Ishikawa (cell line): ENCODE measurements around the gene CIC.

Experiments
- CEBPB ChIP-seq: IDR thresholded peaks from 2 replicates; pipeline ENCODE4 v1.6.1; 2012
- CREB1 ChIP-seq: IDR thresholded peaks from 2 replicates; pipeline ENCODE4 v1.6.1; 2012; ENCODE audit warnings: low read depth
- EGR1 ChIP-seq: IDR thresholded peaks from 2 replicates; pipeline ENCODE4 v1.6.1; 2012
- EP300 ChIP-seq: IDR thresholded peaks from 2 replicates; pipeline ENCODE4 v1.6.1; 2012; ENCODE audit warnings: borderline replicate concordance
- FOXM1 ChIP-seq: IDR thresholded peaks from 2 replicates; pipeline ENCODE4 v1.6.1; 2012; ENCODE audit warnings: low read depth, borderline replicate concordance
- MAX ChIP-seq: IDR thresholded peaks from 2 replicates; pipeline ENCODE4 v1.6.1; 2012
- NFIC ChIP-seq: IDR thresholded peaks from 2 replicates; pipeline ENCODE4 v1.6.1; 2012
- RAD21 ChIP-seq: IDR thresholded peaks from 2 replicates; pipeline ENCODE4 v1.6.1; 2012; ENCODE audit warnings: low read depth
- REST ChIP-seq: IDR thresholded peaks from 2 replicates; pipeline ENCODE4 v1.6.1; 2012; ENCODE audit warnings: low read depth, mild to moderate bottlenecking
- TAF1 ChIP-seq: IDR thresholded peaks from 2 replicates; pipeline ENCODE4 v1.6.1; 2012; ENCODE audit warnings: low read depth, mild to moderate bottlenecking
- TCF12 ChIP-seq: IDR thresholded peaks from 2 replicates; pipeline ENCODE4 v1.6.1; 2012; ENCODE audit warnings: low read depth
- TEAD4 ChIP-seq: IDR thresholded peaks from 2 replicates; pipeline ENCODE4 v1.6.1; 2012
- USF1 ChIP-seq: IDR thresholded peaks from 2 replicates; pipeline ENCODE4 v1.6.1; 2012
- YY1 ChIP-seq: IDR thresholded peaks from 2 replicates; pipeline ENCODE4 v1.6.1; 2012; ENCODE audit warnings: low read depth
- ZBTB7A ChIP-seq: IDR thresholded peaks from 2 replicates; pipeline ENCODE4 v1.6.1; 2012; ENCODE audit warnings: low read depth

CIC gene

GRCh38 chr19:42268704-42269477, at the start of gene CIC:
Gene CIC (plus strand): TSS chr19:42269252. CDS start chr19:42271784, 2,532 bp downstream.
- TF ChIP-seq RAD21, result no peak
- TF ChIP-seq ZBTB7A, result 0 out of 2 replicates have a peak, but pooled peaks have one; percentile 25
- TF ChIP-seq TCF12, result no peak
- TF ChIP-seq NFIC, result no peak
- peak; percentile 85 for TF ChIP-seq YY1
- TF ChIP-seq CREB1, result peak; percentile 45

GRCh38 chr19:42219812-42220750, 49.0 kb upstream of the CIC start, which contains the start of gene ZNF526:
Gene ZNF526 (plus strand): TSS chr19:42220312. CDS start chr19:42224404, 4,092 bp downstream.
- peak; percentile 39; the same call in 1 of the 2 replicates for TF ChIP-seq MAX
- TF ChIP-seq FOXM1, result no peak
- no peak for TF ChIP-seq EP300
- TF ChIP-seq RAD21, result no peak
- TF ChIP-seq TCF12, result no peak
- TF ChIP-seq NFIC, result no peak
- peak; percentile 63 for TF ChIP-seq TAF1
- peak; percentile 98 for TF ChIP-seq ZBTB7A
- no peak for TF ChIP-seq REST
- TF ChIP-seq EGR1, result no peak
- no peak for TF ChIP-seq CEBPB
- no peak for TF ChIP-seq CREB1
- TF ChIP-seq TEAD4, result no peak
- no peak for TF ChIP-seq YY1
- TF ChIP-seq USF1, result peak; percentile 92

GRCh38 chr19:42220751-42221097, 48.3 kb upstream of the CIC start:
- TF ChIP-seq FOXM1 (no peak), NFIC (no peak), CREB1 (no peak), USF1 (no peak), MAX (no peak), TEAD4 (no peak), ZBTB7A (no peak), EGR1 (no peak), YY1 (no peak), CEBPB (no peak), RAD21 (no peak), EP300 (no peak), TAF1 (no peak), TCF12 (no peak), REST (no peak)

GRCh38 chr19:42224940-42225717, 43.9 kb upstream of the CIC start:
- no peak for TF ChIP-seq MAX
- no peak for TF ChIP-seq RAD21
- TF ChIP-seq YY1, result no peak
- no peak for TF ChIP-seq FOXM1
- TF ChIP-seq TEAD4, result no peak
- no peak for TF ChIP-seq EGR1
- no peak for TF ChIP-seq CEBPB
- TF ChIP-seq NFIC, result no peak
- no peak for TF ChIP-seq USF1
- no peak for TF ChIP-seq TCF12
- TF ChIP-seq ZBTB7A, result no peak
- TF ChIP-seq REST, result no peak
- no peak for TF ChIP-seq EP300
- TF ChIP-seq TAF1, result no peak
- no peak for TF ChIP-seq CREB1
